Fibroblast of lung (primary cell): Measurements from ENCODE around the gene ZFYVE28.

Source experiments
- EZH2 ChIP-seq: IDR thresholded peaks from 2 replicates; pipeline ENCODE4 v1.5.1; 2012; ENCODE audit warnings: low read length, control low read depth, mild to moderate bottlenecking; ENCODE audit errors: missing control alignments
- TF ChIP-seq, protein P1 (sequence below), 2 donors: IDR thresholded peaks in 1 of 2; conservative IDR thresholded peaks in 1 of 2; 1 replicate in 1 of 2; 2 replicates in 1 of 2; pipeline ENCODE4 v1.5.1; 2011 to 2012; ENCODE audit warnings: low read length in 2 of 2, control low read depth in 1 of 2, inconsistent platforms in 1 of 2, low read depth in 1 of 2, mild to moderate bottlenecking in 1 of 2

GRCh38 chr4:2292646-2293108, 125.8 kb downstream of the ZFYVE28 start:
- no peak for TF ChIP-seq EZH2
- TF ChIP-seq, protein P1, sequence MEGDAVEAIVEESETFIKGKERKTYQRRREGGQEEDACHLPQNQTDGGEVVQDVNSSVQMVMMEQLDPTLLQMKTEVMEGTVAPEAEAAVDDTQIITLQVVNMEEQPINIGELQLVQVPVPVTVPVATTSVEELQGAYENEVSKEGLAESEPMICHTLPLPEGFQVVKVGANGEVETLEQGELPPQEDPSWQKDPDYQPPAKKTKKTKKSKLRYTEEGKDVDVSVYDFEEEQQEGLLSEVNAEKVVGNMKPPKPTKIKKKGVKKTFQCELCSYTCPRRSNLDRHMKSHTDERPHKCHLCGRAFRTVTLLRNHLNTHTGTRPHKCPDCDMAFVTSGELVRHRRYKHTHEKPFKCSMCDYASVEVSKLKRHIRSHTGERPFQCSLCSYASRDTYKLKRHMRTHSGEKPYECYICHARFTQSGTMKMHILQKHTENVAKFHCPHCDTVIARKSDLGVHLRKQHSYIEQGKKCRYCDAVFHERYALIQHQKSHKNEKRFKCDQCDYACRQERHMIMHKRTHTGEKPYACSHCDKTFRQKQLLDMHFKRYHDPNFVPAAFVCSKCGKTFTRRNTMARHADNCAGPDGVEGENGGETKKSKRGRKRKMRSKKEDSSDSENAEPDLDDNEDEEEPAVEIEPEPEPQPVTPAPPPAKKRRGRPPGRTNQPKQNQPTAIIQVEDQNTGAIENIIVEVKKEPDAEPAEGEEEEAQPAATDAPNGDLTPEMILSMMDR (conservative IDR thresholded peaks at IDR 0.05 in 1 of 2, IDR thresholded peaks at IDR 0.05 in 1 of 2; ENCODE audit: low read depth in 1 of 2, low read length in 2 of 2): no peak
